Hepatocyte (in vitro differentiated cells): ENCODE data around the gene POFUT1.

Experiments used
- CTCF ChIP-seq: fragments of 200-600 bp; sonication (generic); IDR thresholded peaks from 2 replicates; pipeline ENCODE4 v1.5.1; 2016; ENCODE audit warnings: antibody characterized with exemption, mild to moderate bottlenecking; ENCODE audit not compliant: poor library complexity
- EZH2 ChIP-seq: fragments of 200-600 bp; sonication (generic); IDR thresholded peaks from 2 replicates; pipeline ENCODE4 v1.6.1; 2016; ENCODE audit warnings: antibody characterized with exemption, mild to moderate bottlenecking, borderline replicate concordance
- EZH2phosphoT487 ChIP-seq: fragments of 200-600 bp; sonication (generic); IDR thresholded peaks from one replicate; pipeline ENCODE4 v1.6.1; 2018; ENCODE audit warnings: antibody characterized with exemption, mild to moderate bottlenecking, low read depth, moderate library complexity; ENCODE audit not compliant: unreplicated experiment, severe bottlenecking

- TF ChIP-seq EZH2phosphoT487 (no peak), CTCF (no peak), EZH2 (no peak)
Observed at GRCh38 chr20:32164984-32165735, 42.5 kb upstream of the POFUT1 start.
